Dendritic cell treated with granulocyte-macrophage colony-stimulating factor and Interleukin-4, amounts not matched to agents 40 ng/mL and 50 ng/mL, for 4 days (primary cell): Measurements from ENCODE around the gene FMR1.

Experiments used
- H3K27ac Mint-ChIP-seq: one replicate; pipeline ENCODE4 v1.8.0; 2022; ENCODE audit warnings: mild to moderate bottlenecking, mixed read lengths
- H3K27me3 Mint-ChIP-seq: one replicate; pipeline ENCODE4 v1.8.0; 2022; ENCODE audit warnings: mild to moderate bottlenecking, mixed read lengths
- H3K36me3 Mint-ChIP-seq: one replicate; pipeline ENCODE4 v1.8.0; 2022; ENCODE audit warnings: low read depth, mixed read lengths
- H3K4me1 Mint-ChIP-seq: one replicate; pipeline ENCODE4 v1.8.0; 2022; ENCODE audit warnings: low read depth, mixed read lengths
- H3K4me3 Mint-ChIP-seq: one replicate; pipeline ENCODE4 v1.8.0; 2022; ENCODE audit warnings: mild to moderate bottlenecking, moderate library complexity, mixed read lengths
- H3K9me3 Mint-ChIP-seq: one replicate; pipeline ENCODE4 v1.8.0; 2022; ENCODE audit warnings: mixed read lengths
- intact Hi-C: fragments of 100-400 bp; cut with micrococcal nuclease; formaldehyde crosslinking; loops from one replicate; pipeline ENCODE4 v1.15.0; 2022

FMR1 gene

DNA sequence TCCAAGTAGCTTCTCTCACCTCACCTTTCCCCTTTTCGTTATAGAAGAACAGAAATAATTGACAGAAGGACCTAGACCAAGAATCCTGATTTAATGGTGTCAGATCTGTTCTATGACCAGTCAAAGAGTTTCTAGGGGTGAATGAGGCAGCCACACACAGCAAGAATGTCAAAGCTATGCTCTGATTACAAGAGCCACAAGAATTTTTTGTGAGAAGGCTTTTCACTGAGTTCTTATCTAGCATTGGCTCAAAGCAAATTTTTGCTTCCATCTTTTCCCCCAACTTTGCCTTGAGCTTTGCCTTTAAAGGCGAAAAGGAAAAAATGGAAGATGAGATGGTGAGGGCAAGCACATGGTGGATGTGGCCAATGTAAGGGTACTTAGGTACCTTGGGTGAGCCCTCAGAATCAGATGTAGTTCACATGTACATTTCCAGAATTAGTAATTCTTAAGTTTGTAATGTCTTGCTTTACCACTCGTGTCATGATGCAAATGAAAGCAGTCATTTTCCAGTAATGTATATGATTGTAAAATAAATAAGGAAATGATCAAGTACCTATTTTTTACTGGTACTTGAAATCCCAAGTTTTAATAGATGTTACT lies 23.5 kb downstream of the FMR1 start:
- no peaks in the 10 kb centered on the region for H3K4me1 Mint-ChIP-seq
- H3K4me3 Mint-ChIP-seq, result no peak overlapping the region
- intact Hi-C loops, result loop anchor here (10.0 kb wide), 1 partner anchor 1540 kb away; no protein-coding TSS in a partner anchor
- no peaks in the 10 kb centered on the region for H3K27me3 Mint-ChIP-seq
- H3K27ac Mint-ChIP-seq, result no peak overlapping the region
- peaks cover 47% of the 10 kb centered on the region for H3K36me3 Mint-ChIP-seq
- no peaks in the 10 kb centered on the region for H3K9me3 Mint-ChIP-seq

DNA sequence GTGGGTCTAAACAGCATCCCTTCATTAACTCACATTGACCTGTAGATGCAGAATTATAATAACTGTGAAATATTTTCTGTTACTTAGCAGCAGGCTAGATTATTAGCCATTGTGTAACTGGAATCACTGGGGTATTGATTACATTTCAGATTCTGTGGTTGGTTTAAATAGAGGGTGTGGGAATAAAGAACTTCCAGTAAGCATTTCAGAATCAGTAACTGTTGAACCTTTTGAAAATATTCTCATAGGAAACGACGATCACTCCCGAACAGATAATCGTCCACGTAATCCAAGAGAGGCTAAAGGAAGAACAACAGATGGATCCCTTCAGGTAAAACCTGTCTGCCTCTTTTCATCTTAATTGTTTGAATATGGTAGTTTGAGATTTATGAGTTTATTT lies 33.6 kb downstream of the FMR1 start:
- peaks cover 73% of the 10 kb centered on the region for H3K36me3 Mint-ChIP-seq
- no peak overlapping the region for H3K27ac Mint-ChIP-seq
- H3K27me3 Mint-ChIP-seq, result no peaks in the 10 kb centered on the region
- no peaks in the 10 kb centered on the region for H3K4me1 Mint-ChIP-seq
- H3K4me3 Mint-ChIP-seq, result no peak overlapping the region
- H3K9me3 Mint-ChIP-seq, result no peaks in the 10 kb centered on the region
- intact Hi-C loops, result no loop called here

- Mint-ChIP-seq H3K9me3 (no peaks in the 10 kb centered on the region), H3K4me1 (no peaks in the 10 kb centered on the region), H3K4me3 (no peak overlapping the region), H3K36me3 (peaks cover 49% of the 10 kb centered on the region), H3K27ac (no peak overlapping the region), H3K27me3 (no peaks in the 10 kb centered on the region)
- intact Hi-C loops, result no loop called here
Observed at GRCh38 chrX:147948531-147948930, 36.8 kb downstream of the FMR1 start.

- intact Hi-C loops, result no loop called here
- H3K9me3 Mint-ChIP-seq, result no peaks in the 10 kb centered on the region
- no peak overlapping the region for H3K4me3 Mint-ChIP-seq
- peaks cover 30% of the 10 kb centered on the region for H3K36me3 Mint-ChIP-seq
- H3K27ac Mint-ChIP-seq, result no peak overlapping the region
- no peaks in the 10 kb centered on the region for H3K27me3 Mint-ChIP-seq
- H3K4me1 Mint-ChIP-seq, result no peaks in the 10 kb centered on the region
Observed at GRCh38 chrX:147950352-147950751, 38.6 kb downstream of the FMR1 start.

- no peaks in the 10 kb centered on the region for H3K27me3 Mint-ChIP-seq
- intact Hi-C loops, result no loop called here
- H3K4me1 Mint-ChIP-seq, result no peaks in the 10 kb centered on the region
- no peak overlapping the region for H3K27ac Mint-ChIP-seq
- H3K4me3 Mint-ChIP-seq, result no peak overlapping the region
- peaks cover 8% of the 10 kb centered on the region for H3K36me3 Mint-ChIP-seq
- no peaks in the 10 kb centered on the region for H3K9me3 Mint-ChIP-seq
Observed at GRCh38 chrX:147953976-147954375, 42.3 kb downstream of the FMR1 start.

GRCh38 chrX:147957291-147957690 lies 45.6 kb downstream of the FMR1 start:
- H3K4me1 Mint-ChIP-seq, result no peaks in the 10 kb centered on the region
- no peaks in the 10 kb centered on the region for H3K27me3 Mint-ChIP-seq
- H3K4me3 Mint-ChIP-seq, result no peak overlapping the region
- intact Hi-C loops, result no loop called here
- no peaks in the 10 kb centered on the region for H3K36me3 Mint-ChIP-seq
- H3K27ac Mint-ChIP-seq, result no peak overlapping the region
- no peaks in the 10 kb centered on the region for H3K9me3 Mint-ChIP-seq

GRCh38 chrX:147958291-147958690 lies 46.6 kb downstream of the FMR1 start:
- no peaks in the 10 kb centered on the region for H3K4me1 Mint-ChIP-seq
- H3K9me3 Mint-ChIP-seq, result no peaks in the 10 kb centered on the region
- H3K4me3 Mint-ChIP-seq, result no peak overlapping the region
- H3K27me3 Mint-ChIP-seq, result no peaks in the 10 kb centered on the region
- intact Hi-C loops, result no loop called here
- no peak overlapping the region for H3K27ac Mint-ChIP-seq
- no peaks in the 10 kb centered on the region for H3K36me3 Mint-ChIP-seq

DNA sequence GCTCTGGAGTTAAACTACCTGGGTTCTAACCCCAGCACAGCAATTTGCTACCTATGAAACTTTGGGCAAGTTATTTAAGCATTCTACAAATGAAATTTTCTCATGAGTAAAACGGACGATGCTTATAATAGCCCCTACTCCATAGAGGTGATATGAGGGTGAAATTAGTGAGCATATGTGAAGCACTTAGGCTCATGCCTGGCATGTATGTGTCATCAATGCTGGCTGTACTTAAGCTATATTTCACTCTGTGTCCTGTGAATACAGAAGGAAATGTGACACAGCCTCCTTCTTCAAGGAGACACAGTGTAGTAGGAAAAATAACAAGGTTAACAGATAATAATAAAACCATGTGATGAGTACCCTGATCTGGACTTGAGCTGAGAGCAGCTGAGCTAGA lies 49.0 kb downstream of the FMR1 start:
- intact Hi-C loops, result no loop called here
- Mint-ChIP-seq H3K4me1 (no peaks in the 10 kb centered on the region), H3K36me3 (no peaks in the 10 kb centered on the region), H3K9me3 (no peaks in the 10 kb centered on the region), H3K4me3 (no peak overlapping the region), H3K27ac (no peak overlapping the region), H3K27me3 (no peaks in the 10 kb centered on the region)

- intact Hi-C loops, result no loop called here
- Mint-ChIP-seq H3K4me1 (no peaks in the 10 kb centered on the region), H3K36me3 (no peaks in the 10 kb centered on the region), H3K27ac (no peak overlapping the region), H3K27me3 (no peaks in the 10 kb centered on the region), H3K4me3 (no peak overlapping the region), H3K9me3 (no peaks in the 10 kb centered on the region)
Observed at GRCh38 chrX:147962476-147962875, 50.8 kb downstream of the FMR1 start.

DNA sequence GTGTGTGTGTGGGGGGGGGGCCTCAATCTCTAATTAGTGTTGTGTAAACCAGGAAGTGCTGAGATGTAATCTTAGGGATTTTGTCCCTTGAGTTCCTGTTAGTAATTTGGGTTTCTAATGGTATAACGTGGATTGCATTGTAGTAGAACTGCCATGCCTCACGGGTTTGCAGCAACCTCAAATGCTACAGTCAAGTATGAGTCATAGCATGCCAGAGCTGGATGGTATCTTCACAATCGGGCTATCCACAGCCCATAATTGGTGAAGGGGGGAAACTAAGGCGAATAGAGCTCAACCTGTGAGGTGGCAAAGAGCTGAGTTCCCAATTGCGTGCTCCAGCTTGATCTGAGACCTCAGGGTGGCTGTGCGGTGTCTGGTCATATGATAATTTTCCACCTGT lies 67.2 kb downstream of the FMR1 start:
- no peaks in the 10 kb centered on the region for H3K4me1 Mint-ChIP-seq
- intact Hi-C loops, result no loop called here
- no peaks in the 10 kb centered on the region for H3K36me3 Mint-ChIP-seq
- H3K27ac Mint-ChIP-seq, result no peak overlapping the region
- no peaks in the 10 kb centered on the region for H3K9me3 Mint-ChIP-seq
- H3K27me3 Mint-ChIP-seq, result no peaks in the 10 kb centered on the region
- H3K4me3 Mint-ChIP-seq, result no peak overlapping the region

DNA sequence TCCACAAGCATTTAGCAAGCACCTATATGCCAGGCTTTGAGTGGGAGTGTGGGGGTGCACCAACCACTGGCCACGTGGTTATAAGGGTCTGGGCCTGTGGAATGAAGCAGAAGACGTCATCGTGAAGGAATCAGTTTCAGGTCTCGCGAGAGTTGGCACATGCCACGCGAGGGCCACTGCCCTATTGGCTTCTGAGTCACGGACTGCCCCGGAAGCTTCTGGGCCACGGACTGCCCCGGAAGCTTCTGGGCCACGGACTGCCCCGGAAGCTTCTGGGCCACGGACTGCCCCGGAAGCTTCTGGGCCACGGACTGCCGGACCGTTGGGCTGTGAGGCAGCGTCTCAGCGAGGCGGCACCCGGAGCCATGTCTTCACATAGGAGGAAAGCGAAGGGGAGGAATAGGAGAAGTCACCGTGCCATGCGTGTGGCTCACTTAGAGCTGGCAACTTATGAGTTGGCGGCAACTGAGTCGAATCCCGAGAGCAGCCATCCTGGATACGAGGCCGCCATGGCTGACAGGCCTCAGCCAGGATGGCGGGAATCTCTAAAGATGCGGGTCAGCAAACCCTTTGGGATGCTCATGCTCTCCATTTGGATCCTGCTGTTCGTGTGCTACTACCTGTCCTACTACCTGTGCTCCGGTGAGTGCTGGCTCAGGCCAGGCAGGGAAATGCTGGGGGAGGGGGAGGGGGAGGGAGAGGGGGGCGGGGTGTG lies 69.5 kb downstream of the FMR1 start, which contains the start of gene FMR1NB:
TSS of gene FMR1NB (plus strand) at position 300 of the 715 bp plus-strand sequence. CDS start at position 366, 66 bp downstream.
- no peak within 1 kb of the TSS for H3K4me3 Mint-ChIP-seq
- no peak within 1 kb of the TSS for H3K27ac Mint-ChIP-seq
- H3K4me1 Mint-ChIP-seq, result no peaks in the 10 kb centered on the region
- intact Hi-C loops, result no loop called here
- H3K27me3 Mint-ChIP-seq, result no peaks in the 10 kb centered on the region
- H3K9me3 Mint-ChIP-seq, result no peaks in the 10 kb centered on the region
- H3K36me3 Mint-ChIP-seq, result no peaks in the 10 kb centered on the region
